PC-3 (cell line): ENCODE measurements around the gene KRTAP10-2.

Experiments used
- EZH2 ChIP-seq: fragments of 300-600 bp; sonication (generic); IDR thresholded peaks from one replicate; pipeline ENCODE4 v1.6.1; 2017; ENCODE audit warnings: antibody characterized with exemption, mild to moderate bottlenecking, low read length; ENCODE audit not compliant: unreplicated experiment
- TF ChIP-seq, protein P1 (sequence below): fragments of 300-600 bp; sonication (generic); conservative IDR thresholded peaks from 2 replicates; pipeline ENCODE4 v1.5.1; 2017; ENCODE audit warnings: antibody characterized with exemption, low read depth, mild to moderate bottlenecking, low read length

DNA sequence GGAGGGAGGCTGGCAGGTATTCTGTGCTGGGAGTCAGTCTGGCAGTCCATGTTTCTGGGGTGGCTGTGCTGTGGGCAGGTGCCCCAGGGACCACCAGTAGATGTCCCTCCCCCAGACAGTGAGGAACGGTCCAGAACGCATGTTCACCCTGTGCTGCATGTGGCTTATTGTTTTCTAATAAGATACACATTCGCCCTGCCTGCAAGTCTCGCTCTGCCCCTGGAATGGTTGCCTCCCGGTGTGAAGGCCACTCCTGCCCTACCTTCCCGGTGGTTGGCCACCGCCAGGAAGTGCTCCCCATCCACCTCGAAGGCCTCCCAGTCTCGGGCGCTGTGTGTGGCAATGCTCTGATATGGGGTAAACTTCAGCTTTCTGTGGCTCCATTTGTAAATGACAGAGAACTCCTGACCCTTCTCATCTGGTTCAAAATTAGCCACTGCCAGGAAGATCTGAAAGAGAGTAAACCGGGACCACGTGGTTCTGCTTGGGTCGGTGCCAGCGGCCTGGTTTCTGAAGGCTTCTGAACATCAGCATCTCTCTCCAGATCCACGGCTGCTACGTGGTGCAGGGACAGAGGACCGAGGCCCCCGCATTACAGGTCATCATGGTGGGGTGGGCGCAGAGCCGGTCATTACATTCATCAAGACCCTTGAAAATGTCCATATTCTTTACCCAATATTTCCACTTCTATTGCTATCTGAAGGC is 25.8 kb downstream of the KRTAP10-2 start:
- TF ChIP-seq EZH2 = no peak
- TF ChIP-seq, protein P1, sequence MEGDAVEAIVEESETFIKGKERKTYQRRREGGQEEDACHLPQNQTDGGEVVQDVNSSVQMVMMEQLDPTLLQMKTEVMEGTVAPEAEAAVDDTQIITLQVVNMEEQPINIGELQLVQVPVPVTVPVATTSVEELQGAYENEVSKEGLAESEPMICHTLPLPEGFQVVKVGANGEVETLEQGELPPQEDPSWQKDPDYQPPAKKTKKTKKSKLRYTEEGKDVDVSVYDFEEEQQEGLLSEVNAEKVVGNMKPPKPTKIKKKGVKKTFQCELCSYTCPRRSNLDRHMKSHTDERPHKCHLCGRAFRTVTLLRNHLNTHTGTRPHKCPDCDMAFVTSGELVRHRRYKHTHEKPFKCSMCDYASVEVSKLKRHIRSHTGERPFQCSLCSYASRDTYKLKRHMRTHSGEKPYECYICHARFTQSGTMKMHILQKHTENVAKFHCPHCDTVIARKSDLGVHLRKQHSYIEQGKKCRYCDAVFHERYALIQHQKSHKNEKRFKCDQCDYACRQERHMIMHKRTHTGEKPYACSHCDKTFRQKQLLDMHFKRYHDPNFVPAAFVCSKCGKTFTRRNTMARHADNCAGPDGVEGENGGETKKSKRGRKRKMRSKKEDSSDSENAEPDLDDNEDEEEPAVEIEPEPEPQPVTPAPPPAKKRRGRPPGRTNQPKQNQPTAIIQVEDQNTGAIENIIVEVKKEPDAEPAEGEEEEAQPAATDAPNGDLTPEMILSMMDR = no peak
